Measurements from ENCODE around the gene PLTP. TPM values are rescaled to one million over a fixed set of nuclear protein-coding genes. Genes with fewer than 3 reads are reported as not detected.

The PLTP gene
- total RNA-seq, 4 donors from 2014 or later: 49.2 to 138 (median 70.4) TPM

DNA sequence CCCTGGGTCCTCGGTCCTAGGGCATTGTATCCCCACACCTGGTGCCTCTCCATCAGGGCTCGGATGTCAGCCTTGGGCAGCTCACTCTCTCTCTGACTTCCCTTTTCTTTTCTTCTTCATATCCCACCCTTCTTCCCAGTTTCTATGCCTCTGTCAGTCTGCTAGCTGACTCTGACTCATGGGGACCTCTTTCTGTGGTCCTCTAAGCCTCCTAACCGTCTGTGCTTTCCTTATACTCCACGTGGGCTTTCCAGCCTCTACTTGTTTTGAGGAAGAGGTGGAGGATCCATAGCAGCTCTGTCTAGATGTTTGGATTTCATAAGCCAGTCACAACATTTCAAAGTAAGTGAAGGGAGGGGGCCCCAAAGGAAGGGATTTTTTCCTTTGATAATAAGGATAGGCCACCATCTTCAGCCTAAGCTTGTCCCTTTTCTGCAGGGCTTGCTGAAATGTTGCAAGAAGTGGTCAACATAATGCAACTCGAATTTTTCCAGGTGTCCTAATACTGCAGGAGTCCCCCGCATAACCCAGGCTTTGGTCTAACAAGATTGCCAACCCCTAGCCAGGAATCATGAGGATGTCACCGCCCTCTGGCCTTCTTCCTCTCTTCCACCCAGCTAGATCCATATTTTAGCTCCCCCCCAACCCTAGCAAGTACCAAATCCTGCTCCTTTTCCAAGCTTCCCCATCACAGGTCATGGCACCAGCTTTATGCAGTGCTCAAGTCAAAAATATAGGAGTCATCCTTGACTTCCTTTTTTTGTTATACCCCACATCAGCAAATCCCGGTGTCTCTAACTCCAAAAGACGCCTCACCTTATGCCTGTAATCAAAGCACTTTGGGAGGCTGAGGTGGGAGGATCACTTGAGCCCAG is 8.7 kb upstream of the PLTP start:
- H3K36me3 ChIP-seq: no peaks in the 10 kb centered on the region
- H3K27ac ChIP-seq: peak overlapping the region; percentile 18
- no peak overlapping the region for H3K4me3 ChIP-seq
- H3K9me3 ChIP-seq: no peaks in the 10 kb centered on the region
- 85% methylated on average over 9 of the region's 9 CpGs for WGBS
- no peak for TF ChIP-seq EP300 (IDR thresholded peaks at IDR 0.05)
- TF ChIP-seq POLR2A (IDR thresholded peaks at IDR 0.05): no peak
- TF ChIP-seq, protein P1, sequence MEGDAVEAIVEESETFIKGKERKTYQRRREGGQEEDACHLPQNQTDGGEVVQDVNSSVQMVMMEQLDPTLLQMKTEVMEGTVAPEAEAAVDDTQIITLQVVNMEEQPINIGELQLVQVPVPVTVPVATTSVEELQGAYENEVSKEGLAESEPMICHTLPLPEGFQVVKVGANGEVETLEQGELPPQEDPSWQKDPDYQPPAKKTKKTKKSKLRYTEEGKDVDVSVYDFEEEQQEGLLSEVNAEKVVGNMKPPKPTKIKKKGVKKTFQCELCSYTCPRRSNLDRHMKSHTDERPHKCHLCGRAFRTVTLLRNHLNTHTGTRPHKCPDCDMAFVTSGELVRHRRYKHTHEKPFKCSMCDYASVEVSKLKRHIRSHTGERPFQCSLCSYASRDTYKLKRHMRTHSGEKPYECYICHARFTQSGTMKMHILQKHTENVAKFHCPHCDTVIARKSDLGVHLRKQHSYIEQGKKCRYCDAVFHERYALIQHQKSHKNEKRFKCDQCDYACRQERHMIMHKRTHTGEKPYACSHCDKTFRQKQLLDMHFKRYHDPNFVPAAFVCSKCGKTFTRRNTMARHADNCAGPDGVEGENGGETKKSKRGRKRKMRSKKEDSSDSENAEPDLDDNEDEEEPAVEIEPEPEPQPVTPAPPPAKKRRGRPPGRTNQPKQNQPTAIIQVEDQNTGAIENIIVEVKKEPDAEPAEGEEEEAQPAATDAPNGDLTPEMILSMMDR (IDR thresholded peaks at IDR 0.05): no peak
- no peak for TF ChIP-seq POLR2AphosphoS5 (IDR thresholded peaks at IDR 0.05)
- no peak for DNase-seq (ENCODE audit: low spot score in 2 of 2)
- H3K4me1 ChIP-seq: peaks cover 38% of the 10 kb centered on the region
- H3K27me3 ChIP-seq: no peaks in the 10 kb centered on the region

DNA sequence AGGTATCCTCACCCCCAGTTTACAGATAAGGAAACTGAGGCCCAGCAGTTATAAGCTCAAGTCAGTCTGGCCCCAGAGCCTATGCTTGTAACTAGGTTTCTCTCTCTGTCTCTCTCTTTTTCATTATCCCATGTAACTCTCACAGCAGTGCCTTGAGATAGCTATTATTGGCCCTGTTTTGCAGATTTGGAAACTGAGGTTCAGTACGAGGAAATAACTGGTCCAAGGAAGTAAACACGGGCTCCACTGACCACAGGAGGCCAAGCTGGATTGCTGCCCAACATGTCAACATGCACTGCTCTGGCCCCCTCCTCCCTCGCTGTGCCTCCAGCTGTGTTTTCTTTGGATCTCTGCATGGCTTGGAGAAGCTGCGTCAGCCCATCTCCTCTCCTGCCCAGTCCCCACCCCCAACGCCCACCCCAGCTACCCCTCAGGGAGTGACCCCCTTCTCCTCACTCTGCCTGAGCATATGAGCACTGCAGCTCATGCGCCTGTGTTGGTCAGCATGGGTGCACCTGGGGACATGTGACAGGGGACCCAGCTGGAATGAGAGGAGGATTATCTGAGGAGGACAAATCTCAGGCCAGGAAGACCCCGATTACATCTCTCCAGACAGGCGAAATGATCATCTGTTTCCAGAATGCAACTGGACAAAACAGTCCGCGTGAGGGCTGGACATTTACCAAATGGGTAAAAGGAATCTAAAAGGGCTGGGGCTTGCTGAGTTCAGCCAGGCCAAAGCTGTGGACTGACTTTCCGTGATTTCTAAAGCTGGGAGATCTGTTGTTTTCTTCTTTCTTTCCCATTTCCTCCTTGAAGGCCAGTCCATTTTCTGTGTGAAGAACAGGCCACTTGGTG is 7.8 kb upstream of the PLTP start:
- no peaks in the 10 kb centered on the region for H3K9me3 ChIP-seq
- H3K27ac ChIP-seq: peak overlapping the region; percentile 18
- no peaks in the 10 kb centered on the region for H3K27me3 ChIP-seq
- no peak for DNase-seq (ENCODE audit: low spot score in 2 of 2)
- 54% methylated on average over 11 of the region's 11 CpGs for WGBS
- peaks cover 28% of the 10 kb centered on the region for H3K4me1 ChIP-seq
- TF ChIP-seq POLR2AphosphoS5 (IDR thresholded peaks at IDR 0.05) (no peak), EP300 (IDR thresholded peaks at IDR 0.05) (no peak), POLR2A (IDR thresholded peaks at IDR 0.05) (no peak)
- TF ChIP-seq, protein P1 (IDR thresholded peaks at IDR 0.05): no peak
- no peaks in the 10 kb centered on the region for H3K36me3 ChIP-seq
- H3K4me3 ChIP-seq: no peak overlapping the region

DNA sequence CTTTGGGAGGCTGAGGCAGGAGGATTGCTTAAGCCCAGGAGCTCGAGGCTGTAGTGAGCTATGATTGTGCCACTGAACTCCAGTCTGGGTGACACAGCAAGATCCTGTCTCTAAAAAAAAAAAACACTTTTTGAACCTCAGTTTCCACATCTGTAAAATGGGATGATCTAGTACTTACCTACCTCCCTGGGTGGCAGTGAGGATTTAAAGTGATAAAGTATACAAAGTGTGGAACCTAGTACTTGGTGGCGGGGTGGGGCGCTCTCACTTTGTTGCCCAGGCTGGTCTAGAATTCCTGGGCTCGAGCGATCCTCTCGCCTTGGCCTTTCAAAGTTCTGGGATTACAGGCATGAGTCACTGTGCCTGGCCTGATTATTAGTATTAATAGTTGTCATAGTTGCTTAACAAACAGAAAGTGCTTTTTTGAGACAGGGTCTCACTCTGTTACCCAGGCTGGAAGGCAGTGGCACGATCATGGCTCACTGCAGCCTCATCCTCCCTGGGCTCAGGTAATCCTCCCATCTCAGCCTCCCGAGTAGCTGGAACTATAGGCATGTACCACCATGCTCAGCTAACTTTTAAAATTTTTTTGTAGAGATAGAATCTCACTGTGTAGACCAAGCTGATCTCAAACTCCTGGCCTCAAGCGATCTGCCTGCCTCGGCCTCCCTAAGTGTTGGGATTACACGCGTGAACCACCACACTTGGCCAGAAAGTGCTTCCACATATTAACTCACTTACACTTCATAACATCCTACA is 7.0 kb upstream of the PLTP start:
- no peaks in the 10 kb centered on the region for H3K9me3 ChIP-seq
- no peaks in the 10 kb centered on the region for H3K27me3 ChIP-seq
- 81% methylated on average over 12 of the region's 12 CpGs for whole genome bisulfite sequencing
- H3K4me3 ChIP-seq: no peak overlapping the region
- no peak for DNase-seq (ENCODE audit: low spot score in 2 of 2)
- no peak for TF ChIP-seq POLR2AphosphoS5 (IDR thresholded peaks at IDR 0.05)
- TF ChIP-seq POLR2A (IDR thresholded peaks at IDR 0.05): no peak
- TF ChIP-seq, protein P1 (IDR thresholded peaks at IDR 0.05): no peak
- TF ChIP-seq EP300 (IDR thresholded peaks at IDR 0.05): no peak
- peak overlapping the region; percentile 50 for H3K27ac ChIP-seq
- peaks cover 20% of the 10 kb centered on the region for H3K4me1 ChIP-seq
- no peaks in the 10 kb centered on the region for H3K36me3 ChIP-seq

DNA sequence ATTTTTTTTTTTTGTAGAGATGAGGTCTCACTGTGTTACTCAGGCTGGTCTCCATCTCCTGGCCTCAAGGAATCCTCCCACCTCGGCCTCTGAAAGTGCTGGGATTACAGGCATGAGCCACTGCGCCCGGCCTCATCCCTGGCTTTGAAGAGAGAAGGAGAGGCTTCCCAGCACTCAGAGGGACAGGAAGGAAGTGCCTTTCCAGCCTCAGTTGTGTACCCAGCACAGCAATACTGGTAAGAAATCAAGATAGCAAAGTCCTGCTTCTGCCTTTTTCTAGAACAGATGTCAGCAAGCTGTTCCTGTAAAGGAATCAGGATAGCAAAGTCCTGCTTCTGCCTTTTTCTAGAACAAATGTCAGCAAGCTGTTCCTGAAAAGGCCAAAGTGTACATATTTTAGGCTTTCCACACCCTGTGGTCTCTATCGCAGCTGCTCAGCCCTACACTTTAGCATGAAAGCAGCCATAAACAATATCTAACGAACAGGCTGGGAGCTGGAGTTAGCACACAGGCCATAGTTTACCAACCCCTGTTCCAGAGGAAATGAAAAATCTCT is 6.3 kb upstream of the PLTP start:
- DNase-seq (ENCODE audit: low spot score in 2 of 2): no peak

More for the DNA sequence above, 6.3 kb upstream of the PLTP start:
- TF ChIP-seq POLR2AphosphoS5 (IDR thresholded peaks at IDR 0.05) (no peak), POLR2A (IDR thresholded peaks at IDR 0.05) (no peak), EP300 (IDR thresholded peaks at IDR 0.05) (no peak)
- TF ChIP-seq, protein P1 (IDR thresholded peaks at IDR 0.05): no peak
- 52% methylated on average over 3 of the region's 5 CpGs for WGBS
- Histone ChIP-seq H3K27ac (peak overlapping the region; percentile 50), H3K36me3 (no peaks in the 10 kb centered on the region), H3K9me3 (no peaks in the 10 kb centered on the region), H3K27me3 (no peaks in the 10 kb centered on the region), H3K4me3 (no peak overlapping the region), H3K4me1 (peaks cover 18% of the 10 kb centered on the region)

All from suprapubic skin (tissue), 4 donors.